ENCODE measurements around the gene CUTA. TPM values are rescaled to one million over a fixed set of nuclear protein-coding genes. Genes with fewer than 3 reads are reported as not detected.
"Not testable (repeated sequence)": the region's sequence is repeated elsewhere in the genome, so short reads cannot be mapped to it uniquely, and the experiment has no call there.

Gene CUTA
- total RNA-seq, 8 experiments from 2014 or later: 196 to 327 (median 271) TPM

DNA sequence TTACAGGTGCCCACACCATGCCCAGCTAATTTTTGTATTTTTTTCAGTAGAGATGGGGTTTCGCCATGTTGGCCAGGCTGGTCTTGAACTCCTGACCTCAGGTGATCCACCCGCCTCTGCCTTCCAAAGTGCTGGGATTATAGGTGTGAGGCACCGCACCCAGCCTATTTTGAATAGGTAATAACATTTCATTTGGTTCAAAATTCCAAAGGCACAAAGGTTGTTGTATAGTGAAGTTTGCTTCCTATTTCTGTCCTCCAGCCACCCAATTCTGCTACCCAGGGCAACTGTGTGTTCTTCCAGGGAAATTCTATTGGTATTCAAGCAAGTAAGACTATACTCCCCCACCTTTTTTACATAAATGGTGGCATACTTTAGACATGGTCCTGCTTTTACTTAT lies 19.3 kb downstream of the CUTA start:
- H3K27ac ChIP-seq; H3K4me3 ChIP-seq; ATAC-seq (replicated peaks in 6 of 8); H3K4me1 ChIP-seq (replicated peaks in 1 of 2); in situ Hi-C loops (cut with MboI; ENCODE audit: low pct_unique_long_range_greater_than_20kb in 2 of 9, low sequenced_read_pairs in 9 of 9, unreplicated experiment in 9 of 9): not testable (repeated sequence)
- 88 to 100% (median 100%) methylated on average over 1 to 3 of the region's 3 CpGs; no CpG with 5 or more reads in 4 of the 10 experiments for WGBS, 10 experiments

DNA sequence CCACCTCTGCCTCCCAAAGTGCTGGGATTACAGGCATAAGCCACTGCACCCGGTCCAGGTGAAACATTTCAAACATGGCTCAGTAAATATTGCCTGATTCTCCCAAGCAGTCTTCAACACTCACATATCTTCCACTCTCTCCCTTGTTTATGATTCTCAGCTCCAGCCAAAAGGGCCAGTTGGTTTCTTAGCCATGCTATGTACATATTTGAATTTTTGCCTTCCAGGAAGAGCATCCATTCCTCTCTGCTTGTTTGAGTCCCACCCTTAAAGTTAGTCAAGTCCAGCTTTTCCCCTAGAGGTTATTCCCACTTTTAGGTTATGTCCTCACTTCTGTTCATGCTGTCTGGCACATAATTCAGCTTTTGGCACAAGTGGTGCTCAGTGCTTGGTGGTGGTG lies 20.4 kb downstream of the CUTA start:
- in situ Hi-C loops (cut with MboI; ENCODE audit: low pct_unique_long_range_greater_than_20kb in 2 of 9, low sequenced_read_pairs in 9 of 9, unreplicated experiment in 9 of 9): no loop called here

DNA sequence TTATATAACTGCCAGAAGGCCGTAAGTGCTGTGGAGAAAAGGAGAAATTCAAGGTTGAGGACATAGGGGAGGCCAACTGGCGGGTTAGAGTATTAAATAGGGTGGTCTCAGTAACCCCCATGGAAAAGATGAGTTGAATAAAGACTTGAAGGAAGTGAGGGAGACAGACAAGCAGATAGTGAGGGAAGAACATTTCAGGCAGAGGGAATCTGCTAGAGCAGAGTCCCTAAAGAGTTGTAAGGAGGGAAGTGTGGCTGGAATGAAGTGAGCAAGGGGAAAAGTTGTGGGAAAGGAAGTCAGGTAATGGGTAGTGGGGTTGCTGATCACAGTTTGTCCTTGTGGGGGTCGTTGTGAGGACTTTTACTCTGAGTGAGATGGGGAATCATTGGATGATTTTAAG lies 24.9 kb downstream of the CUTA start:
- Histone ChIP-seq H3K4me3 (peak overlapping the region in 1 of 5 donors; percentile 57), H3K4me1 (replicated peaks in 1 of 2) (peaks cover 3 to 10% of the 10 kb centered on the region in 2 donors), H3K27ac (no peak overlapping the region)
- no peak for ATAC-seq (replicated peaks in 6 of 8)
- 8 to 60% (median 40%) methylated on average over 1 to 3 of the region's 3 CpGs; no CpG with 5 or more reads in 2 of the 10 experiments for WGBS, 10 experiments
- in situ Hi-C loops (cut with MboI; ENCODE audit: low pct_unique_long_range_greater_than_20kb in 2 of 9, low sequenced_read_pairs in 9 of 9, unreplicated experiment in 9 of 9): no loop called here

More for the DNA sequence above, 20.4 kb downstream of the CUTA start:
- H3K27ac ChIP-seq: no peak overlapping the region
- H3K4me1 ChIP-seq (replicated peaks in 1 of 2): peaks cover 0 to 3% of the 10 kb centered on the region in 2 donors
- WGBS, 10 experiments: 80 to 100% (median 82%) methylated on average over 1 of the region's 1 CpG; no CpG with 5 or more reads in 6 of the 10 experiments
- peak in 3 of 8 experiments; percentile 48 to 61 (median 60) for ATAC-seq (replicated peaks in 6 of 8)
- H3K4me3 ChIP-seq: no peak overlapping the region

DNA sequence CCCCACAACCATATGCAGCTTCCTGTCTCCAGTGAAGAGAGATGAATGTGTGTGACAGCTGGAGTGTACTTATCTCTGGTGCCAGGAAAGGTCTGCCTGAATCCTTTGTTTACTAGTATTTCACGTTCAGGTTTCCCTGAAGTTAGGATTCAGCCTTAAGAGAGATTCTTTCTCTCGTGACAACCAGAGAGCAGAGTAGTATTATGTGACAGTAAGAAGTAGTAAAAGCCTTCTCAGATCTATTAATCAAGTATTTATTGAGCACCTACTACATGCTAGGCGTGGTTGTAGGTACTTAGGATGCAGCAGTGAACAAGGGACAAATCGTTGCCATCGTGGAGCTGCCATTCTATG lies 25.3 kb downstream of the CUTA start:
- WGBS, 10 experiments: 9 to 63% (median 34%) methylated on average over 1 to 5 of the region's 5 CpGs; no CpG with 5 or more reads in 1 of the 10 experiments
- no peak for ATAC-seq (replicated peaks in 6 of 8)
- H3K4me3 ChIP-seq: peak overlapping the region in 4 of 5 donors; percentile 45 to 57 (median 50)

DNA sequence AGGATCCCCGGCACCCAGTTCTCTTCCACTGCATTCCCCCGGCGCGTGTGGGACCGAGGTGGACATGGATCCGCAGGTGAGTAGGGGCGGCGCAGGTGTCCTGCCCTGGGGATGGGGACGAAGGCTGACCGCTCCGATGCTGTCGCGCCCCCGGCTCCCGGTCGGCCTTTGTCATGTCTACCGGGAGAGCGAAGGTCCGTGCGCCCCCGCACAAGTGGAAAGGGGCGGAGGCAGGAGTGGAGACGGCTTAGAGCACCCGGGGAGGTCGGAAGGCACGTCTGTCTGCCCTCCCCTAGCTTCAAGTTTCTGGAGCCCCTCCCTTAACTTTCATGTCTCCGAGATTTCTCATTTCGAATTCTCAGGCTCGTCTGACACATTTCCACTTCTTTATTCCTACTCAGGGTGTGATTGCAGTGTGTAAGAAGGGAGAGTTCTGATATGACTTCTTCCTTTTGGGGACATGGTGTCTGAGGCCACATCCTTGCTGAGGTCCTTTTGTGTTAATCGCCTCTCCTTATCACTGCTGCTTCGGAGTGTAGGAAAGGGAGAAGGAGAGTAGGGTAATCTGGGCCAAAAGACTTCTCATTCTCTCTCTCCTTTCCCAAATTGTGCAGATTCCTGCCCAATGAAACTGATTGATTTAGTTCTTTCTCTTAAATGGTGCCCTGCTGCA lies 25.8 kb downstream of the CUTA start:
- Histone ChIP-seq H3K27ac (peak overlapping the region in 1 of 2 donors; percentile 72), H3K4me3 (peak overlapping the region; percentile 44 to 57 (median 49)), H3K4me1 (replicated peaks in 1 of 2) (peaks cover 3 to 10% of the 10 kb centered on the region in 2 donors)
- peak in 6 of 8 experiments; percentile 0 to 6 (median 2) for ATAC-seq (replicated peaks in 6 of 8)
- in situ Hi-C loops (cut with MboI; ENCODE audit: low pct_unique_long_range_greater_than_20kb in 2 of 9, low sequenced_read_pairs in 9 of 9, unreplicated experiment in 9 of 9): no loop called here
- WGBS, 10 experiments: 0 to 10% (median 0%) methylated on average over 1 to 13 of the region's 31 CpGs; no CpG with 5 or more reads in 3 of the 10 experiments

More for the DNA sequence above, 25.3 kb downstream of the CUTA start:
- no peak overlapping the region for H3K27ac ChIP-seq
- in situ Hi-C loops (cut with MboI; ENCODE audit: low pct_unique_long_range_greater_than_20kb in 2 of 9, low sequenced_read_pairs in 9 of 9, unreplicated experiment in 9 of 9): no loop called here
- peaks cover 3 to 10% of the 10 kb centered on the region in 2 donors for H3K4me1 ChIP-seq (replicated peaks in 1 of 2)

DNA sequence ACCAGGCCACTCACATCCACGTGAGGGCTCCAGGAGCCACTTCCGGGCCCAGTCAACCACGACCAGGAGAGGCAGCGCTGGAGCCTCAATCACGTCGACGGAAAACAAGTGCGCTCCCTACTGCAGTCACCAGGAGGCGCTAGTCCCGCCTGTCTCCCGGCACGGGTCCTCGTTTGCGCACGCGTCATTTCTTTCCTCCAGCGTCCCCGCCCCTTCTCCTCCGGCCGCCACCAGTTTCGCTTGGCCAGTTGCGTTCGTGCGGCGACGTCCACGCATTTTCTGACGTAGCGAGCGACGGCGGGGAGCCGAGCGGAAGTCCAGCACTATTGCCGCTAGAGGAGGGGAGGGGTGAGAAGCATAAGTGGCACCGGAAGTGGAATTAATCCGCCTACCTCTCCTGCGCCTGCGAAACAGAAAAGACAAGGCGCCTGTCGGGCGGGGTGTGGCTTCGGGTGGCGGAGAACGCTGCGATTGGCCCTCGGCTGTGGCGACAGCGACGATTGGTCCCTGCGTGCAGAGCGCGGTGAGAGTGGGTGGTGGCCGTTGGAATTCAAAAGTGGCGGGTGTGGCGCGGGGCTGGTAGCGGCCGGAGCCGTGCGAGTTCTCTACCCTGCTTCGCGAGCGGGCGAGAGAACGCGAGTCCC lies 26.5 kb downstream of the CUTA start, which contains the start of gene KIFC1:
KIFC1 (plus strand) TSS at position 546 of the 644 bp plus-strand sequence. CDS start 163 bp downstream, outside the sequence.
- in situ Hi-C loops (cut with MboI; ENCODE audit: low pct_unique_long_range_greater_than_20kb in 2 of 9, low sequenced_read_pairs in 9 of 9, unreplicated experiment in 9 of 9): no loop called here
- WGBS, 10 experiments: 0 to 1% (median 0%) methylated on average over 1 to 22 of the region's 67 CpGs; no CpG with 5 or more reads in 2 of the 10 experiments
- peak within 1 kb of the TSS; percentile 44 to 57 (median 49) for H3K4me3 ChIP-seq
- peak; percentile 92 to 98 (median 96) for ATAC-seq (replicated peaks in 6 of 8)
- H3K27ac ChIP-seq: peak within 1 kb of the TSS; percentile 48 to 86
- peaks cover 3 to 10% of the 10 kb centered on the region in 2 donors for H3K4me1 ChIP-seq (replicated peaks in 1 of 2)

DNA sequence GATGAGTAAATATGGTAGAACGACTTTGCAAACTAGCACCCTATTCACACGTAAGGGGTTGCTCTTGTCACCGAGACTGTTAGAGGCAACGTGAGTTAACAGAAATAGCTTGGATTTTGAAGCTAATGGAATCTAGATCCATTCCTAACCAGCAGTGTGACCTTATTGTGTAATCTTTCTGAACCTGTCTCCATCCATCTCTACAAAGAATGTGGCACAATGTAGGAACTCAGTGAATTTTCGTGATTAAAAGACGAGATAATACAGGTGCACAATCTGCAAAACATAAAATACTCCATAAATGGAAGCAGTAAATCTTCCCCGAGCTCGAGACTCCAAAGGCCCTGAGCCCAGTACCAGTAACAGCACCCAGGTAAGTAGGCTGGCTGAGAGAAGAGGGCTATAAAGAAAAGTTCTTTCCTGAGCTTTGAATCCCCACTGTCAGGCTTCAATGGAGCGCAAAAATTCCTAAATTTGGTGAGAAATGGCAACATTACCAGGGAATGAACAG lies 27.1 kb downstream of the CUTA start:
- Histone ChIP-seq H3K4me1 (replicated peaks in 1 of 2) (peaks cover 3 to 10% of the 10 kb centered on the region in 2 donors), H3K27ac (peak overlapping the region; percentile 48 to 86), H3K4me3 (peak overlapping the region in 3 of 5 donors; percentile 6 to 57 (median 7))
- ATAC-seq (replicated peaks in 6 of 8): no peak
- in situ Hi-C loops (cut with MboI; ENCODE audit: low pct_unique_long_range_greater_than_20kb in 2 of 9, low sequenced_read_pairs in 9 of 9, unreplicated experiment in 9 of 9): no loop called here
- WGBS, 10 experiments: 61 to 96% (median 77%) methylated on average over 3 to 9 of the region's 9 CpGs; no CpG with 5 or more reads in 2 of the 10 experiments

DNA sequence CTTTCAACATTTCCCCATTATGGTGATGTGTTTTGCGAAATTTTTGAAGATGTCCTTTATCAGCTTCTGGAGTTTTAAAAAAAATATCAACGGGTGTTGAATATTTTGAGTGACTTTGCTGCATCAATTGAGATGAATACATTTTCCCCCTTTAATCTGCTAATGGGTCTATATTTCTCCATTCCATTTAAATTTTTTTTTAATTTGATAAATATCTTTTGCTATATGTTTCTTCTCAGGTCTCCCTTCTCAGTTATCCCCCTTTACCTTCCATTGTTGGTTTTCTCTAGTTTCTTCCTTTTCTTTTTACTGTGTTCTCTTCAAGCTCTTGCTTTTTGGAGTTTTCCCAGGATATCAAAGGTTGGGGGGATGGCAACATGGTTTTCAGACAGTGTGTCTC lies 27.7 kb downstream of the CUTA start:
- H3K4me3 ChIP-seq: no peak overlapping the region
- WGBS, 10 experiments: 70 to 100% (median 100%) methylated on average over 1 to 2 of the region's 2 CpGs
- in situ Hi-C loops (cut with MboI; ENCODE audit: low pct_unique_long_range_greater_than_20kb in 2 of 9, low sequenced_read_pairs in 9 of 9, unreplicated experiment in 9 of 9): no loop called here
- peaks cover 3 to 8% of the 10 kb centered on the region in 2 donors for H3K4me1 ChIP-seq (replicated peaks in 1 of 2)
- no peak for ATAC-seq (replicated peaks in 6 of 8)
- H3K27ac ChIP-seq: peak overlapping the region in 1 of 2 donors; percentile 86

DNA sequence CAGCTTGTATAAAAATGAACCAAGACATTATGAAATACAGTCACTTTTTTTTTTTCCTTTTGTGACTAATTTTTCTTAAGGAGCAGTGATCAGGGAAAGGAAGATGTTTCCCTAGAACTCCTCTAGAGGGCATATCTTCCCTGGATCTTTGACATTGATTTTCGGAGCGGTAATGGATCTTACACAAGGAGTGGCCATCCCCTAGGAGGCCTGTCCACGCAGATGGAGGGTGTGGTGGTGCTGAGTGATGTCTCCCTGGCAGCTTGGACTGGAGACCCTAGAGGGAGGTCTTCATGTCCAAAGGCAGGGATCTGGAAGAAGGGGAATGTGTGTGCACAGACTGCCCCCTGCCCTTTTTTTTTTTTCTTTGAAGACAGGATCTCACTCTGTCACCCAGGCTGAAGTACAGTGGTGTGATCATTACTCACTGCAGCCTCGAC lies 33.3 kb downstream of the CUTA start:
- WGBS, 10 experiments: 0 to 80% (median 13%) methylated on average over 2 to 4 of the region's 4 CpGs; no CpG with 5 or more reads in 4 of the 10 experiments
- Histone ChIP-seq H3K4me1 (replicated peaks in 1 of 2) (no peaks in the 10 kb centered on the region), H3K27ac (no peak overlapping the region), H3K4me3 (no peak overlapping the region)
- in situ Hi-C loops (cut with MboI; ENCODE audit: low pct_unique_long_range_greater_than_20kb in 2 of 9, low sequenced_read_pairs in 9 of 9, unreplicated experiment in 9 of 9): no loop called here
- ATAC-seq (replicated peaks in 6 of 8): peak; percentile 71 to 99 (median 84)

DNA sequence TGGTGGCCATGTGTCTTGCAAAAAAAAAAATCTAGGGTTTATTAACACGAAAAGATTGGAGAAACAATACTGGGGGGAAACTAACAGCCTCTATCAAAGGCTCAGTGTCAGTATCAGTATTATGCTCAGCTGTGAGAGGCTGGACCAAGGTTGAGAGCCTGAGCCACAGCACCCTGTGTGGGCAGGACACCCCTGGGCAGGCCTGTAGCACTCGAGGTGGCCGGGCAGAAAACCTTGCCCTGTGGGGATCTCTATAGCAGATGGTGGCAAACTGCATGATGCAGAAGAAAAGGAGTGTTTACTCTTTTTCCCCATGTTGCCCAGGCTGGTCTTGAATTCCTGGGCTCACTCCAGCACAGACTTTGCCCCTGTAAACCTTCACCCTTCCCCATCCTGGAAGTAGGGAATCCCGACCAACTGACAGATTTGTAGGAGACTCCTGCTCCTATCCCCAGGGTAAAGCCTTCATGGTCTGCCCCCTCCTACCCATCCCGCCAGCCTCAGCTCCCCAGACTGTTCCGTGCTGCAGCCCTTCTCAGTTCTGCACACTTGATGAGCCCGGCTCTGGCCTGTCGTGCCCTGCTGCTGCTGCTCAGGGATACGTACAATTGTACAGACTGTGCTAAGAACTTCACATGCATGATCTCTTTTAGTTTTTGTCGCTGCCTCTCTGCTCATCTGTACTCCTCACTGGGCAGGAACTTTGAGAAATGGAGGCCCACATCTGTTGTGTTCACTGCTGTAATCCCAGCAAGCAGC lies 34.3 kb downstream of the CUTA start:
- peak in 4 of 8 experiments; percentile 22 to 32 (median 26) for ATAC-seq (replicated peaks in 6 of 8)
- in situ Hi-C loops (cut with MboI; ENCODE audit: low pct_unique_long_range_greater_than_20kb in 2 of 9, low sequenced_read_pairs in 9 of 9, unreplicated experiment in 9 of 9): no loop called here
- no peak overlapping the region for H3K4me3 ChIP-seq
- H3K27ac ChIP-seq: no peak overlapping the region
- H3K4me1 ChIP-seq (replicated peaks in 1 of 2): no peaks in the 10 kb centered on the region
- 33 to 100% (median 68%) methylated on average over 1 to 8 of the region's 10 CpGs; no CpG with 5 or more reads in 3 of the 10 experiments for WGBS, 10 experiments

DNA sequence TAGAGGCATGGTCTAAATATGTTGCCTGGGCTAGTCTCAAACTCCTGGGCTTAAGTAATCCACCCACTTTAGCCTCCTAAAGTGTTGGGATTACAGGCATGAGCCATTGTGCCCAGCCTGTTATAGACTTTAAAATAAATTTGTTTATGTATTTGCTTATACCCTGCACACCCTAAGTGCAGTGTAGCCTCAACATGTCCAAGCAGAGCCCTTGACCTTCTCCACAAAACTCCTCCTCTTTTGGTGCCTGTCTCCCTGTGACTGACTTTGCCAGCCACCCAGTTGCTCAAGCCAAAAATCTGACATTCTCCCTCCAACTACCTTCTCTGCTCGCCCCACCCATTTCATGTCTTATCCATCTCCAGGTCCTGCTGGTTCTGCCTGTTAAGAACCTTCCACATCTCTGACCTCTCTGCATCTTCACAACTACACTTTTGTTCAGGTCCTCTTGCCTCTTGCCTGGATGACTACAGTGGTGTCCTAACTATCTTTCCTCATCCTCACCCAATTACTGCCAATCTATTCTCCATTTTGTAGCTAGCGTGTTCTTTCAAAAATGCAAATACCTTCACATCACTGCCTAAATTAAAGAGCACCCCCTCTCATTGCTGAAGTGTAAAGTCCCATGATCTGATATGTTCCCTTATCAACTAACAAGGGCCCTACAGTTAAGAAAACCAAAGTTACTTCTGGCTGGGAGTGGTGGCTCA lies 37.5 kb downstream of the CUTA start:
- Histone ChIP-seq H3K27ac (no peak overlapping the region), H3K4me1 (replicated peaks in 1 of 2) (no peaks in the 10 kb centered on the region), H3K4me3 (no peak overlapping the region)
- peak in 1 of 8 experiments; percentile 11 for ATAC-seq (replicated peaks in 6 of 8)
- WGBS, 10 experiments: 0 to 100% (median 88%) methylated on average over 1 to 2 of the region's 2 CpGs; no CpG with 5 or more reads in 1 of the 10 experiments
- in situ Hi-C loops (cut with MboI; ENCODE audit: low pct_unique_long_range_greater_than_20kb in 2 of 9, low sequenced_read_pairs in 9 of 9, unreplicated experiment in 9 of 9): no loop called here

DNA sequence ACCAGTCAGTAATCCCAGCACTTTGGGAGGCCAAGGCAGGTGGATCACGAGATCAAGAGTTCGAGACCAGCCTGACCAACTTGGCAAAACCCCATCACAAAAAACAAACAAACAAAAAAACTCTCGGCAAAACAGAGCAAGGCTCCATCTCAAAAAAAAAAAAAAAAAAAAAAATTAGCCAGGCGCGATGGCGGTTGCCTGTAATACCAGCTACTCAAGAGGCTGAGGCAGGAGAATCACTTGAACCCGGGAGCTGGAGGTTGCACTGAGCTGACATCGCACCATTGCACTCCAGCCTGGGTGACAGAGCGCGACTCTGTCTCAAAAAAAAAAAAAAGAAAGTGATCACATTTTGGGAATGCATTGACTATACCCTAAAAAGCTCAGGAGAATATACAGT lies 38.7 kb downstream of the CUTA start:
- H3K27ac ChIP-seq; H3K4me1 ChIP-seq (replicated peaks in 1 of 2); in situ Hi-C loops (cut with MboI; ENCODE audit: low pct_unique_long_range_greater_than_20kb in 2 of 9, low sequenced_read_pairs in 9 of 9, unreplicated experiment in 9 of 9); ATAC-seq (replicated peaks in 6 of 8); H3K4me3 ChIP-seq: not testable (repeated sequence)
- WGBS, 10 experiments: 85 to 100% (median 95%) methylated on average over 1 to 10 of the region's 10 CpGs
